NB4 (cell line): Measurements from ENCODE around the gene KCNS1.

Experiments used
- POLR2A ChIP-seq: IDR thresholded peaks from 2 replicates; pipeline ENCODE4 v1.6.1; 2011; ENCODE audit warnings: mild to moderate bottlenecking; ENCODE audit not compliant: insufficient read length; ENCODE audit errors: extremely low read depth
- TF ChIP-seq, protein P1 (sequence below): IDR thresholded peaks from one replicate; pipeline ENCODE4 v1.5.1; 2012; ENCODE audit warnings: low read depth, low read length
- TF ChIP-seq, protein P2 (sequence below): IDR thresholded peaks from 2 replicates; pipeline ENCODE4 v1.6.1; 2011; ENCODE audit warnings: low read depth, low read length

DNA sequence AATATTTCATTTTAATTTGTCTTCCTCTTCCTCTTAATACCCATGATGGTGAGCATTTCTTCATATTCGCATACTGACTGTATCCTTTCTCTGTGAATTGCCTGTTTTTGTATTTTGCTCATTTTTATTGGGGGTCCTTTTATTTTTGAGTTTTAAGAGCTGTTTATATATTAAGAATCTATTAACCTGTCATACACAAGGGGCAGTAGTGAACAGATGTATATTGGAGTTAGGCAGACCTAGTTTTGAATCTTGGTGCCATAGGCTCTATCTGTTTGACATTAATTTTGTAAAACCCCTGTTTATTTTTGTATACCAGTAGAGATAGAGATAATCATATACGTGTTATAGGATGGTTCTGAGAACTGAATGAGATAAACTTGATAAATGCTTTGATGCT lies 17.1 kb upstream of the KCNS1 start:
- TF ChIP-seq, protein P1, sequence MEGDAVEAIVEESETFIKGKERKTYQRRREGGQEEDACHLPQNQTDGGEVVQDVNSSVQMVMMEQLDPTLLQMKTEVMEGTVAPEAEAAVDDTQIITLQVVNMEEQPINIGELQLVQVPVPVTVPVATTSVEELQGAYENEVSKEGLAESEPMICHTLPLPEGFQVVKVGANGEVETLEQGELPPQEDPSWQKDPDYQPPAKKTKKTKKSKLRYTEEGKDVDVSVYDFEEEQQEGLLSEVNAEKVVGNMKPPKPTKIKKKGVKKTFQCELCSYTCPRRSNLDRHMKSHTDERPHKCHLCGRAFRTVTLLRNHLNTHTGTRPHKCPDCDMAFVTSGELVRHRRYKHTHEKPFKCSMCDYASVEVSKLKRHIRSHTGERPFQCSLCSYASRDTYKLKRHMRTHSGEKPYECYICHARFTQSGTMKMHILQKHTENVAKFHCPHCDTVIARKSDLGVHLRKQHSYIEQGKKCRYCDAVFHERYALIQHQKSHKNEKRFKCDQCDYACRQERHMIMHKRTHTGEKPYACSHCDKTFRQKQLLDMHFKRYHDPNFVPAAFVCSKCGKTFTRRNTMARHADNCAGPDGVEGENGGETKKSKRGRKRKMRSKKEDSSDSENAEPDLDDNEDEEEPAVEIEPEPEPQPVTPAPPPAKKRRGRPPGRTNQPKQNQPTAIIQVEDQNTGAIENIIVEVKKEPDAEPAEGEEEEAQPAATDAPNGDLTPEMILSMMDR, result no peak
- TF ChIP-seq POLR2A, result no peak
- TF ChIP-seq, protein P2, sequence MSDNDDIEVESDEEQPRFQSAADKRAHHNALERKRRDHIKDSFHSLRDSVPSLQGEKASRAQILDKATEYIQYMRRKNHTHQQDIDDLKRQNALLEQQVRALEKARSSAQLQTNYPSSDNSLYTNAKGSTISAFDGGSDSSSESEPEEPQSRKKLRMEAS, result no peak
